BJ (cell line): ENCODE results near the gene NIT1. TPM values are rescaled to one million over a fixed set of nuclear protein-coding genes. Genes with fewer than 3 reads are reported as not detected.

Source experiments
- CTCF ChIA-PET: fragments of 350-600 bp; formaldehyde crosslinking; extraction: SDS; loops from one replicate; lab custom pipeline; 2021; ENCODE audit warnings: antibody characterized with exemption, inconsistent platforms; lab: Yijun Ruan, JAX
- POLR2A ChIA-PET: fragments of 300-600 bp; sonication (Branson Sonifier 250); formaldehyde crosslinking; extraction: SDS; loops from one replicate; lab custom pipeline; 2021; ENCODE audit warnings: antibody characterized with exemption; lab: Charles Lee
- DNase-seq: peaks from one replicate; pipeline ENCODE4 v3.0.0-alpha.2; 2011; ENCODE audit warnings: low read depth
- H3K27me3 ChIP-seq: 2 replicates; pipeline ENCODE4 v1.6.0; 2011; ENCODE audit warnings: low read length; ENCODE audit not compliant: control insufficient read depth, insufficient read depth
- H3K36me3 ChIP-seq: 2 replicates; pipeline ENCODE4 v1.5.1; 2011; ENCODE audit warnings: low read length; ENCODE audit not compliant: control insufficient read depth, insufficient read depth
- H3K4me3 ChIP-seq: 2 replicates; pipeline ENCODE4 v1.5.1; 2011; ENCODE audit warnings: low read depth, mild to moderate bottlenecking, control low read depth, low read length
- polyA plus RNA-seq: library from polyadenylated mRNA; depleted of rRNA; stranded (reverse); fragments of >200 nt; gene quantifications from 2 replicates; pipeline ENCODE4 v1.2.3, GENCODE V29; 2011
- TF ChIP-seq, protein P1 (sequence below): IDR thresholded peaks from 2 replicates; pipeline ENCODE4 v1.5.1; 2011; ENCODE audit warnings: low read depth, mild to moderate bottlenecking, control low read depth, inconsistent platforms, low read length, moderate library complexity; ENCODE audit not compliant: insufficient read depth

Gene NIT1
- polyA plus RNA-seq, 1 experiment, result 36.7 TPM

DNA sequence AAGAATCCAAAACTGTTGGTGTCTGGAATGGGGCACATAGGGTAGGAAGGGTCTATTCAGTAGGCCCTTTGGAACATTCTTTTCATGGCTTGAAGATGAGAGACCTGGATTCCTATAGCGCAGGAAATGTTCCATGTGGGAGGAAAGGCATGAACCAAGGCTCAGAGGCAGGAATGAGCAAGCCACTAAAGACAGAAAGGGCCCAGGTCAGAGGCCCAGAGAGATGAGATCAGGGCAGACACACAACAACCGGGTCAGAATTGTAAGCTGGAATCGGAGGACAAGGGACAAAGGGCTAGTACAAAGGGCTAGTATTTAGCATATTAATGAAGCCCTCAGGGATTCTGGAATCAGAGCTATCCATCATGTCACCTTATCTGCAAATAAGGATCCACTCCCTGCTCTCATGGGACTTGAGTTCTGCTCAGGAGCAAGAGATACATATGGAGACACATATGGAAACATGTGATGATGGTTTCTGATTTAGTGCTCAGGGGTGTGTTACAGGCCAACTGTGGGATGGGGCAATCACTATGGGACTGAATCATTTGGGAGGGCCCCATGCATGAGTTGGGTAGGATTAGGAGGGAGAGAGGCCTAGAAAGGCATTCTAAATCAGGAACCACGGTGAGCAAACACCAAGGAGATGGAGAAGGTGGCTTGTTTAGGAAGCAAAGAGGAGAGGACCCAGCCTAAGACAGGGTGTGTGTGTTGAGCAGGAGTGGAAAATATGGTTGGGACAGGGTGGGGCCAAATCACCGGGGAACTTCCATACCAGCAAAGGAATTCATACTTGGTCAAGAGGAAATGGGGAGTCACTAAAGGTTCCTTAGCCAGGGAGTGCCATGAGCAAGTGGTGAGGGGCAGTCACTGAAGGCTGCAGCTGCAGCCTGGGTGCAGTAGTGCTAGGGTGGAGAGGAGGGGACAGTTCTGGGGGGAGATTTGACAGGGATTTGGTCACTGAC is 37.2 kb upstream of the NIT1 start:
- ChIA-PET CTCF (interaction anchor here (0.7 to 12.3 kb wide), 4 partner anchors 9 to 90 kb away, joined by 3 to 132 read pairs (median 4); partner anchors contain the start of gene KLHDC9), POLR2A (interaction anchor here (0.5 kb wide), 1 partner anchor 121 kb away, joined by 4 read pairs; no protein-coding TSS in a partner anchor)
- no peak for DNase-seq
- no peak overlapping the region for H3K4me3 ChIP-seq
- no peaks in the 10 kb centered on the region for H3K27me3 ChIP-seq
- H3K36me3 ChIP-seq, result no peaks in the 10 kb centered on the region
- TF ChIP-seq, protein P1, sequence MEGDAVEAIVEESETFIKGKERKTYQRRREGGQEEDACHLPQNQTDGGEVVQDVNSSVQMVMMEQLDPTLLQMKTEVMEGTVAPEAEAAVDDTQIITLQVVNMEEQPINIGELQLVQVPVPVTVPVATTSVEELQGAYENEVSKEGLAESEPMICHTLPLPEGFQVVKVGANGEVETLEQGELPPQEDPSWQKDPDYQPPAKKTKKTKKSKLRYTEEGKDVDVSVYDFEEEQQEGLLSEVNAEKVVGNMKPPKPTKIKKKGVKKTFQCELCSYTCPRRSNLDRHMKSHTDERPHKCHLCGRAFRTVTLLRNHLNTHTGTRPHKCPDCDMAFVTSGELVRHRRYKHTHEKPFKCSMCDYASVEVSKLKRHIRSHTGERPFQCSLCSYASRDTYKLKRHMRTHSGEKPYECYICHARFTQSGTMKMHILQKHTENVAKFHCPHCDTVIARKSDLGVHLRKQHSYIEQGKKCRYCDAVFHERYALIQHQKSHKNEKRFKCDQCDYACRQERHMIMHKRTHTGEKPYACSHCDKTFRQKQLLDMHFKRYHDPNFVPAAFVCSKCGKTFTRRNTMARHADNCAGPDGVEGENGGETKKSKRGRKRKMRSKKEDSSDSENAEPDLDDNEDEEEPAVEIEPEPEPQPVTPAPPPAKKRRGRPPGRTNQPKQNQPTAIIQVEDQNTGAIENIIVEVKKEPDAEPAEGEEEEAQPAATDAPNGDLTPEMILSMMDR, result no peak

DNA sequence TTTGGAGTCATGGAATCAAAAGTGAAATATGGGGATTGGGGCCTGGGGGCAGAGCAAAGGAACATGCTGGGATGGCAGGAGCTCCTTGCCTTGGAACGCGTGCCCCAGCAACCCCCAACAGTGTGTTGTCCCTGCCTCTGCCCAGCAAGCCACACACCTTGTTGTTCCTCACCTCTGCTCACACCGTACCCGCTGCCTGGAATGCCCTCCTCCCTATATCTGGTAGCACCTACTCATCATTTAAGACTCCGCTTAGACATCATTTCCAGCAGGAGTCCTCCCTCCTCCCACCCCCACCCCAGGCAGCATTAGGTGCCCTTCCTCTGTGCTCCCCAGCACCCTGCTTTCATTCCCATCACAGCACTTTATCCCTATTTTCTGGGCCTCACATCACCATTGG is 36.4 kb upstream of the NIT1 start:
- no peak overlapping the region for H3K4me3 ChIP-seq
- POLR2A ChIA-PET, result interaction anchor here (0.5 kb wide), 1 partner anchor 120 kb away, joined by 4 read pairs; no protein-coding TSS in a partner anchor
- H3K36me3 ChIP-seq, result no peaks in the 10 kb centered on the region
- no peaks in the 10 kb centered on the region for H3K27me3 ChIP-seq
- no peak for DNase-seq
- TF ChIP-seq, protein P1, result no peak
- CTCF ChIA-PET, result interaction anchor here (0.9 to 12.3 kb wide), 2 partner anchors 10 to 15 kb away, joined by 5 to 132 read pairs; partner anchors contain the start of gene KLHDC9

DNA sequence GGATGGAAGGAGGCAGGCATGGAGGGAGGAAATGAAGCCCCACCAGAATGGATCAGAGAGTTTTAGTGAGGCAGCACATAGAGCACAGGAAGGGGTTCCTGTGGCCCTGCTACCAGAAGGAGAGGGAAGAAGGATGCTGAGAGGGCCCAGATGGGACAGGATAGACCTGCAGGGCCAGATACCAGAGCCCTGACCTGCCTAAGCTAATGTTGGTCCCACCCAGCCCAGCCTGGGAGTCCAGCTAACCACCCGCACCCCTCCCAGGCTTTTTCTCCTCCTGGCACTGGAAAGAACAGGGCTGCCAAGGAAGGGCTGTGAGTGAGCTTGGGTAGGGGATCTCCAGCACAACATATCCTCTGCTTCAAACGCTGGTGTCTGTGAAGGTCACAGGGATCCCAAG is 35.4 kb upstream of the NIT1 start:
- no peak for DNase-seq
- Histone ChIP-seq H3K4me3 (no peak overlapping the region), H3K27me3 (no peaks in the 10 kb centered on the region), H3K36me3 (no peaks in the 10 kb centered on the region)
- CTCF ChIA-PET, result interaction anchor here (7.5 kb wide), 1 partner anchor 14 kb away, joined by 80 read pairs; the partner anchor contains the start of gene KLHDC9
- TF ChIP-seq, protein P1, result no peak
- POLR2A ChIA-PET, result no interaction called here

DNA sequence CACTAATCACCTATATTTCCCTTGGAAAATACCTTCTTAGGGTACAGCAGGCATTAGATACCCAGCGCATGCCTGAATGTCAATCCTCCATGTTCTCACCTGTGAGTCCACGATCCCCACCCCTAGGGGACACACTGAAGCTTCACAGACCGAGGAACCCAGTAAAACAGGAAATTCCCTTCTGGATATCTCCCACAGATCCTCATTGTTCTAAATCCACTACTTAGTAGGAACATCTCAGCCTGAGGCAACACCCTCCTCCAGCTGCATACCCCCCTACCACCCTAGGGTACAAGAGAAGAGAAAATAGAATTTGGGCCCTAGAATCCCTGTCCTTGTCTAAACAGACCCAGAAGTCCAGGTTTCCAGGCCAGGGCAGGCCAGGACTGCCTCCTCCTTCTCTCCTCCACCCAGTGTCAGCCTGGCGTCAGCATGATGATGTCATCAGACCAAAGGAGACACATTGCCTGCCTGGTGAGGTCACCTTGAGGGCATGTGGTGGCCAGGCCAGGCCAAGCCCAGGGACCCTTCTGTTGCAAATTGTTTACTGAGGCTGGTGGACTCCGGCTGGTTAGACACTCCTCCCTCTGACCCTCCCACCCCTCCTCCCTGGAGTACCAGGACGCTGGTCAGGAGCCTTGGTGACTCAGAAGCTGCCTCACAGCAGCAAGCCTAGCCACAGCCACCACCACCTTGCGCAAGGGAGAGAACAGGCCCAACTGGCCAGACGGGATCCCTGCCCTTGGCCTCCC is 34.7 kb upstream of the NIT1 start:
- peak; percentile 63 for DNase-seq
- H3K36me3 ChIP-seq, result no peaks in the 10 kb centered on the region
- TF ChIP-seq, protein P1, result no peak
- POLR2A ChIA-PET, result no interaction called here
- no peaks in the 10 kb centered on the region for H3K27me3 ChIP-seq
- H3K4me3 ChIP-seq, result no peak overlapping the region
- CTCF ChIA-PET, result interaction anchor here (0.8 to 7.5 kb wide), 3 partner anchors 12 to 43 kb away, joined by 3 to 80 read pairs (median 3); partner anchors contain the start of gene KLHDC9
